Ramos (cell line): ENCODE data around the gene PRICKLE1.

Source experiments
- in situ Hi-C: fragments of 300-500 bp; cut with MboI; formaldehyde crosslinking; loops from one replicate; pipeline ENCODE4 v1.14.3; 2022; ENCODE audit warnings: low sequenced_read_pairs; ENCODE audit not compliant: unreplicated experiment

The PRICKLE1 gene

GRCh38 chr12:42589465-42590329 lies at the start of gene PRICKLE1:
TSS of gene PRICKLE1 (minus strand) at chr12:42589746. CDS start at chr12:42472516, 117,230 bp downstream.
- in situ Hi-C loops, result no loop called here

GRCh38 chr12:42638697-42639096 lies 49.2 kb upstream of the PRICKLE1 start:
- in situ Hi-C loops, result no loop called here

- in situ Hi-C loops, result no loop called here
Observed at GRCh38 chr12:42638011-42638410, 48.5 kb upstream of the PRICKLE1 start.

GRCh38 chr12:42636993-42637392 lies 47.4 kb upstream of the PRICKLE1 start:
- in situ Hi-C loops, result no loop called here

GRCh38 chr12:42633594-42633993 lies 44.0 kb upstream of the PRICKLE1 start:
- in situ Hi-C loops, result no loop called here

GRCh38 chr12:42631513-42631912 lies 42.0 kb upstream of the PRICKLE1 start:
- in situ Hi-C loops, result no loop called here

GRCh38 chr12:42630314-42630713 lies 40.8 kb upstream of the PRICKLE1 start:
- in situ Hi-C loops, result no loop called here

- in situ Hi-C loops, result no loop called here
Observed at GRCh38 chr12:42627151-42627550, 37.6 kb upstream of the PRICKLE1 start.

GRCh38 chr12:42625611-42626010 lies 36.1 kb upstream of the PRICKLE1 start:
- in situ Hi-C loops, result no loop called here

GRCh38 chr12:42617622-42618021 lies 28.1 kb upstream of the PRICKLE1 start:
- in situ Hi-C loops, result no loop called here

- in situ Hi-C loops, result no loop called here
Observed at GRCh38 chr12:42615006-42615405, 25.5 kb upstream of the PRICKLE1 start.

- in situ Hi-C loops, result no loop called here
Observed at GRCh38 chr12:42612231-42612613, 22.7 kb upstream of the PRICKLE1 start.

GRCh38 chr12:42611571-42612230 lies 22.2 kb upstream of the PRICKLE1 start:
- in situ Hi-C loops, result no loop called here

- in situ Hi-C loops, result no loop called here
Observed at GRCh38 chr12:42609605-42610004, 20.1 kb upstream of the PRICKLE1 start.

- in situ Hi-C loops, result no loop called here
Observed at GRCh38 chr12:42608196-42608825, 18.8 kb upstream of the PRICKLE1 start.

GRCh38 chr12:42607584-42608058 lies 18.1 kb upstream of the PRICKLE1 start:
- in situ Hi-C loops, result no loop called here

- in situ Hi-C loops, result no loop called here
Observed at GRCh38 chr12:42606471-42606870, 16.9 kb upstream of the PRICKLE1 start.

GRCh38 chr12:42605685-42606084 lies 16.1 kb upstream of the PRICKLE1 start:
- in situ Hi-C loops, result no loop called here

GRCh38 chr12:42603246-42603990 lies 13.9 kb upstream of the PRICKLE1 start:
- in situ Hi-C loops, result no loop called here

- in situ Hi-C loops, result no loop called here
Observed at GRCh38 chr12:42593874-42594273, 4.3 kb upstream of the PRICKLE1 start.
